Erythroblast (primary cell): ENCODE data around the gene PDLIM4.

Experiments used
- GATA1 ChIP-seq: IDR thresholded peaks from 2 replicates; pipeline ENCODE4 v1.6.1; 2011; ENCODE audit warnings: low read depth, mild to moderate bottlenecking, control low read depth, low read length, moderate library complexity
- POLR2A ChIP-seq: IDR thresholded peaks from 2 replicates; pipeline ENCODE4 v1.6.1; 2011; ENCODE audit warnings: mild to moderate bottlenecking, low read length

GRCh38 chr5:132313961-132314432 lies 56.5 kb downstream of the PDLIM4 start:
- TF ChIP-seq POLR2A: peak; percentile 61
- peak; percentile 72 for TF ChIP-seq GATA1
